SK-N-SH (cell line): ENCODE measurements around the gene PGS1. TPM values are rescaled to one million over a fixed set of nuclear protein-coding genes. Genes with fewer than 3 reads are reported as not detected.

Experiments used
- CTCF ChIA-PET: fragments of 300-600, 350-600 bp; formaldehyde crosslinking; extraction: SDS; loops from one replicate; lab custom pipeline; 2021; lab: Yijun Ruan, JAX
- POLR2A ChIA-PET: fragments of 350-600 bp; sonication (Branson Sonifier 250); formaldehyde crosslinking; extraction: SDS; loops from one replicate; lab custom pipeline; 2020; ENCODE audit warnings: antibody characterized with exemption, inconsistent platforms; lab: Yijun Ruan, JAX
- DNase-seq: peaks from one replicate; pipeline ENCODE4 v3.0.0; 2012
- H2AFZ ChIP-seq: fragments of 200-600 bp; sonication (generic); 2 replicates; pipeline ENCODE4 v1.8.1; 2016; ENCODE audit warnings: antibody characterized with exemption, mild to moderate bottlenecking, low read depth
- H3F3A ChIP-seq: fragments of 200-600 bp; sonication (generic); replicated peaks from 2 replicates; pipeline ENCODE3; 2016; ENCODE audit warnings: antibody characterized with exemption, mild to moderate bottlenecking; ENCODE audit not compliant: insufficient read depth
- H3K27ac ChIP-seq, 2 experiments: fragments of 200-500 bp in 1 of 2; fragments of 200-600 bp in 1 of 2; sonication (Bioruptor generic) in 1 of 2; sonication (generic), shearing (Covaris generic) in 1 of 2; 2 replicates each; pipeline versions ENCODE4 v1.5.1 to v1.6.1; 2014 to 2016; ENCODE audit warnings: low read depth in 2 of 2, inconsistent platforms in 1 of 2, low read length in 1 of 2, mild to moderate bottlenecking in 1 of 2, mixed read lengths in 1 of 2
- H3K27me3 ChIP-seq: fragments of 200-600 bp; sonication (generic), shearing (Covaris generic); 2 replicates; pipeline ENCODE4 v1.6.1; 2016; ENCODE audit warnings: mixed run types; ENCODE audit not compliant: insufficient read depth
- H3K36me3 ChIP-seq, 2 experiments: fragments of 200-500 bp in 1 of 2; fragments of 200-600 bp in 1 of 2; sonication (Bioruptor generic) in 1 of 2; sonication (generic) in 1 of 2; replicated peaks in 1 of 2; 2 replicates each; pipeline versions ENCODE3 to v1.5.1; 2014 to 2016; ENCODE audit warnings: low read length in 1 of 2, mild to moderate bottlenecking in 1 of 2; ENCODE audit not compliant: insufficient read depth in 2 of 2, control insufficient read depth in 1 of 2
- H3K4me1 ChIP-seq, 2 experiments: fragments of 200-500 bp in 1 of 2; fragments of 200-600 bp in 1 of 2; sonication (Bioruptor generic) in 1 of 2; sonication (generic), shearing (Covaris generic) in 1 of 2; 2 replicates each; pipeline versions ENCODE4 v1.5.1 to v1.6.1; 2014 to 2016; ENCODE audit warnings: low read depth in 1 of 2, low read length in 1 of 2, mixed run types in 1 of 2; ENCODE audit not compliant: insufficient read depth in 2 of 2, control insufficient read depth in 1 of 2
- H3K4me2 ChIP-seq: fragments of 200-600 bp; sonication (generic), shearing (Covaris generic); 2 replicates; pipeline ENCODE4 v1.6.1; 2017; ENCODE audit warnings: mixed run types
- H3K4me3 ChIP-seq, 2 experiments: fragments of 200-500 bp in 1 of 2; fragments of 200-600 bp in 1 of 2; sonication (Bioruptor generic) in 1 of 2; sonication (generic), shearing (Covaris generic) in 1 of 2; 2 replicates each; pipeline versions ENCODE4 v1.5.1 to v1.8.1; 2014 to 2016; ENCODE audit warnings: low read depth in 2 of 2, inconsistent platforms in 1 of 2, low read length in 1 of 2, mild to moderate bottlenecking in 1 of 2, mixed read lengths in 1 of 2, moderate library complexity in 1 of 2
- H3K79me2 ChIP-seq: fragments of 200-600 bp; sonication (generic); 2 replicates; pipeline ENCODE4 v1.8.1; 2017; ENCODE audit warnings: mild to moderate bottlenecking; ENCODE audit not compliant: insufficient read depth
- H3K9ac ChIP-seq: fragments of 200-600 bp; sonication (generic); 2 replicates; pipeline ENCODE4 v1.6.1; 2017; ENCODE audit warnings: mixed run types
- H3K9me2 ChIP-seq: fragments of 200-600 bp; sonication (generic); 2 replicates; pipeline ENCODE4 v1.6.1; 2017; ENCODE audit warnings: mixed run types
- H3K9me3 ChIP-seq: fragments of 200-600 bp; sonication (generic); 2 replicates; pipeline ENCODE4 v1.6.1; 2017; ENCODE audit warnings: mixed run types, mild to moderate bottlenecking, moderate library complexity
- H4K20me1 ChIP-seq: fragments of 200-600 bp; sonication (generic); 2 replicates; pipeline ENCODE4 v1.6.1; 2017; ENCODE audit warnings: mild to moderate bottlenecking, mixed run types; ENCODE audit not compliant: insufficient read depth
- CHD2 ChIP-seq: fragments of 150-350 bp; IDR thresholded peaks from 2 replicates; pipeline ENCODE4 v1.6.1; 2018; ENCODE audit warnings: low read length; ENCODE audit not compliant: partially characterized antibody
- ELF1 ChIP-seq: IDR thresholded peaks from 2 replicates; pipeline ENCODE4 v1.4.0; 2012
- EP300 ChIP-seq, 2 experiments: IDR thresholded peaks; 2 replicates each; pipeline versions ENCODE4 v1.4.0 to v1.6.1; 2012; ENCODE audit warnings: borderline replicate concordance in 1 of 2, low read depth in 1 of 2, low read length in 1 of 2
- FOSL2 ChIP-seq: IDR thresholded peaks from 2 replicates; pipeline ENCODE4 v1.4.0; 2012; ENCODE audit warnings: low read depth, mild to moderate bottlenecking, moderate library complexity, borderline replicate concordance
- FOXJ3 ChIP-seq: sonication (generic); formaldehyde crosslinking; IDR thresholded peaks from 2 replicates; pipeline ENCODE4 v1.5.1; 2020; ENCODE audit warnings: mild to moderate bottlenecking, missing genetic modification reagents
- GATA2 ChIP-seq: sonication (generic); formaldehyde crosslinking; IDR thresholded peaks from 2 replicates; pipeline ENCODE4 v1.5.0; 2020; ENCODE audit warnings: mild to moderate bottlenecking, missing genetic modification reagents
- JUND ChIP-seq: IDR thresholded peaks from 2 replicates; pipeline ENCODE4 v1.4.0; 2012
- MEF2A ChIP-seq: IDR thresholded peaks from 2 replicates; pipeline ENCODE4 v1.4.0; 2012; ENCODE audit warnings: low read depth, borderline replicate concordance
- NFIC ChIP-seq: IDR thresholded peaks from 2 replicates; pipeline ENCODE4 v1.4.0; 2012; ENCODE audit warnings: borderline replicate concordance
- RCOR1 ChIP-seq: fragments of 150-350 bp; IDR thresholded peaks from 2 replicates; pipeline ENCODE4 v1.6.1; 2017; ENCODE audit warnings: antibody characterized with exemption, low read length
- RXRA ChIP-seq: IDR thresholded peaks from 2 replicates; pipeline ENCODE4 v1.4.0; 2012; ENCODE audit warnings: low read depth, mild to moderate bottlenecking, borderline replicate concordance
- SIN3A ChIP-seq: IDR thresholded peaks from 2 replicates; pipeline ENCODE4 v1.6.1; 2012; ENCODE audit warnings: low read depth, mild to moderate bottlenecking, low read length, moderate library complexity, borderline replicate concordance
- SMC3 ChIP-seq: IDR thresholded peaks from 2 replicates; pipeline ENCODE4 v1.6.1; 2012; ENCODE audit warnings: low read depth, low read length, improper control_type of control experiment
- TEAD4 ChIP-seq: IDR thresholded peaks from 2 replicates; pipeline ENCODE4 v1.4.0; 2012; ENCODE audit warnings: mild to moderate bottlenecking, borderline replicate concordance; ENCODE audit not compliant: insufficient read depth
- YY1 ChIP-seq: IDR thresholded peaks from 2 replicates; pipeline ENCODE4 v1.4.0; 2012; ENCODE audit warnings: low read depth, mild to moderate bottlenecking
- WGBS: methylation state at CpG from one replicate; pipeline ENCODE4 v1.1.6; 2017; ENCODE audit warnings: low lambda C conversion rate; 5-methylcytosine and 5-hydroxymethylcytosine counted together
- polyA plus RNA-seq, 3 experiments: library from polyadenylated mRNA; depleted of rRNA; stranded (reverse); fragments of >200 nt; gene quantifications; 2 replicates each; pipeline ENCODE4 v1.2.3, GENCODE V29; 2012
- TF ChIP-seq, protein P1 (sequence below): IDR thresholded peaks from 2 replicates; pipeline ENCODE4 v1.6.1; 2012; ENCODE audit warnings: mild to moderate bottlenecking, low read depth, low read length, moderate library complexity
- TF ChIP-seq, protein P2 (sequence below): IDR thresholded peaks from 2 replicates; pipeline ENCODE4; 2012
- TF ChIP-seq, protein P3 (sequence below): fragments of 150-350 bp; IDR thresholded peaks from 2 replicates; pipeline ENCODE4 v1.6.1; 2017; ENCODE audit warnings: antibody characterized with exemption, low read length, low read depth, borderline replicate concordance

The PGS1 gene
- polyA plus RNA-seq, 1 of the 3 experiments (the other 2 are of a cell fraction), result 88.4 TPM

DNA sequence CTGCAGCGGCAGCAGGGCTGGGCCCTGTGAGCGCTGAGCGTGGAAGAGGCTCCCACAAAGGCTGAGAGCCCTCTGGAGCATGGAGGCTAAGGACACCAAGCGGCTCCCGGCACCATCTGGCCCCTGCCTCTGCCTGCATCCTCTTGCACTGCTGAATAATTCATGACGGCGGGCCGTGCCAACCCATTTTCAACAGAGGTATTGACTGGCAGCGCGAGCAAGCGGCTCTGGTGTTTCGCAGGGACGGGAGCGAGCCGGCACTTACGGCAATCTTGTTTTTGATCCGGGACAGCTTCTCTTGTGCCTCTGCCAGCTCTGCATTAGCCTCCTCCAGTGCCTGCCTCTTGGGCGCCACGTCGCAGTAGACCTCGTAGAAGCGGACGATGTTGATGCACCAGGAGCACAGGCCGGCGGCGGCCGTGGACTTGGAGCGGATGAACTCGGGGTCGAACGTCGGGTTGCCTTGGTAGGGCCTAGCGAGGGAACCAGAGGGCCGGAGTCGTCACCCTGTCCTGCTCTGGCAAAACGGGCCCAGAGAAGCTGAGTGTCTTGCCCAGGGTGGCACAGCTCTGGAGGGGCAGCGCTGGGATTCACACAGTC, 80.4 kb downstream of the PGS1 start:
- WGBS, result 87% methylated on average over 25 of the region's 37 CpGs
- Histone ChIP-seq H2AFZ (no peak overlapping the region), H3K9ac (no peak overlapping the region), H3K27ac (no peak overlapping the region), H3K9me3 (no peaks in the 10 kb centered on the region), H3K4me1 (no peaks in the 10 kb centered on the region; a peak in 1 of 4 replicates), H3K79me2 (no peaks in the 10 kb centered on the region), H3K4me3 (no peak overlapping the region), H4K20me1 (no peaks in the 10 kb centered on the region), H3K4me2 (no peak overlapping the region), H3F3A (no peaks in the 10 kb centered on the region), H3K36me3 (no peaks in the 10 kb centered on the region), H3K27me3 (no peaks in the 10 kb centered on the region), H3K9me2 (no peaks in the 10 kb centered on the region)
- POLR2A ChIA-PET, result no interaction called here
- CTCF ChIA-PET, result interaction anchor here (1.0 to 1.9 kb wide), 5 partner anchors 13 to 249 kb away, joined by 3 to 7 read pairs (median 4); no protein-coding TSS in a partner anchor
- TF ChIP-seq, protein P1, sequence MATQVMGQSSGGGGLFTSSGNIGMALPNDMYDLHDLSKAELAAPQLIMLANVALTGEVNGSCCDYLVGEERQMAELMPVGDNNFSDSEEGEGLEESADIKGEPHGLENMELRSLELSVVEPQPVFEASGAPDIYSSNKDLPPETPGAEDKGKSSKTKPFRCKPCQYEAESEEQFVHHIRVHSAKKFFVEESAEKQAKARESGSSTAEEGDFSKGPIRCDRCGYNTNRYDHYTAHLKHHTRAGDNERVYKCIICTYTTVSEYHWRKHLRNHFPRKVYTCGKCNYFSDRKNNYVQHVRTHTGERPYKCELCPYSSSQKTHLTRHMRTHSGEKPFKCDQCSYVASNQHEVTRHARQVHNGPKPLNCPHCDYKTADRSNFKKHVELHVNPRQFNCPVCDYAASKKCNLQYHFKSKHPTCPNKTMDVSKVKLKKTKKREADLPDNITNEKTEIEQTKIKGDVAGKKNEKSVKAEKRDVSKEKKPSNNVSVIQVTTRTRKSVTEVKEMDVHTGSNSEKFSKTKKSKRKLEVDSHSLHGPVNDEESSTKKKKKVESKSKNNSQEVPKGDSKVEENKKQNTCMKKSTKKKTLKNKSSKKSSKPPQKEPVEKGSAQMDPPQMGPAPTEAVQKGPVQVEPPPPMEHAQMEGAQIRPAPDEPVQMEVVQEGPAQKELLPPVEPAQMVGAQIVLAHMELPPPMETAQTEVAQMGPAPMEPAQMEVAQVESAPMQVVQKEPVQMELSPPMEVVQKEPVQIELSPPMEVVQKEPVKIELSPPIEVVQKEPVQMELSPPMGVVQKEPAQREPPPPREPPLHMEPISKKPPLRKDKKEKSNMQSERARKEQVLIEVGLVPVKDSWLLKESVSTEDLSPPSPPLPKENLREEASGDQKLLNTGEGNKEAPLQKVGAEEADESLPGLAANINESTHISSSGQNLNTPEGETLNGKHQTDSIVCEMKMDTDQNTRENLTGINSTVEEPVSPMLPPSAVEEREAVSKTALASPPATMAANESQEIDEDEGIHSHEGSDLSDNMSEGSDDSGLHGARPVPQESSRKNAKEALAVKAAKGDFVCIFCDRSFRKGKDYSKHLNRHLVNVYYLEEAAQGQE, result no peak
- TF ChIP-seq EP300 (IDR thresholded peaks at IDR 0.05; ENCODE audit: borderline replicate concordance in 1 of 2, low read depth in 1 of 2, low read length in 1 of 2), result no peak
- no peak for TF ChIP-seq TEAD4
- no peak for TF ChIP-seq ELF1
- TF ChIP-seq, protein P2, sequence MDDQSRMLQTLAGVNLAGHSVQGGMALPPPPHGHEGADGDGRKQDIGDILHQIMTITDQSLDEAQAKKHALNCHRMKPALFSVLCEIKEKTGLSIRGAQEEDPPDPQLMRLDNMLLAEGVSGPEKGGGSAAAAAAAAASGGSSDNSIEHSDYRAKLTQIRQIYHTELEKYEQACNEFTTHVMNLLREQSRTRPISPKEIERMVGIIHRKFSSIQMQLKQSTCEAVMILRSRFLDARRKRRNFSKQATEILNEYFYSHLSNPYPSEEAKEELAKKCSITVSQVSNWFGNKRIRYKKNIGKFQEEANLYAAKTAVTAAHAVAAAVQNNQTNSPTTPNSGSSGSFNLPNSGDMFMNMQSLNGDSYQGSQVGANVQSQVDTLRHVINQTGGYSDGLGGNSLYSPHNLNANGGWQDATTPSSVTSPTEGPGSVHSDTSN, result no peak
- no peak for TF ChIP-seq FOXJ3 (CRISPR knock-in tag)
- TF ChIP-seq RXRA, result no peak
- TF ChIP-seq SMC3, result no peak
- no peak for TF ChIP-seq FOSL2
- no peak for DNase-seq

DNA sequence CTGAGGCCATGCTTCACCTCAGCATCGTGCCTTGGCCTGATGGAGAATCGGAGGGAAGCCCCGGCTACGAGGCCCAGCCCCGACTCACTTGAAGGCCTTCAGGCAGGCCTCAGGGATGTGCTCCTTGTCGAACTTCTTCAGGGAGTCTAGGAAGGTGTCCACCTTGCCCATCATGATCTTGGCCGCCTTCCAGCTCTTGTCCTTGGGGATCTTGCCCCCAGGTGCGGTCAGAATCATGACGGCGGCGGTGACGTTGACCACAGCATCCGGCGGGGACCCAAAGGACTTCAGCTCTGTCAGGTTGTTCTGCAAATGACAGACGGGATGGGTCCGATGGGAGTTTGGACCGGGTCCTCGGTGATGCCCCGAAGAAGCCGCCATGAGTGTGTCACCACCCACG, 81.2 kb downstream of the PGS1 start:
- Histone ChIP-seq H3K4me1 (no peaks in the 10 kb centered on the region; a peak in 1 of 4 replicates), H3K4me2 (no peak overlapping the region), H3K36me3 (no peaks in the 10 kb centered on the region), H3K9ac (no peak overlapping the region), H2AFZ (no peak overlapping the region), H4K20me1 (no peaks in the 10 kb centered on the region), H3K9me2 (no peaks in the 10 kb centered on the region), H3K27me3 (no peaks in the 10 kb centered on the region), H3F3A (no peaks in the 10 kb centered on the region), H3K9me3 (no peaks in the 10 kb centered on the region), H3K79me2 (no peaks in the 10 kb centered on the region), H3K4me3 (no peak overlapping the region), H3K27ac (no peak overlapping the region)
- POLR2A ChIA-PET, result no interaction called here
- CTCF ChIA-PET, result interaction anchor here (1.5 to 1.9 kb wide), 2 partner anchors 15 to 38 kb away, joined by 3 to 7 read pairs; no protein-coding TSS in a partner anchor
- no peak for DNase-seq
- 78% methylated on average over 18 of the region's 21 CpGs for WGBS
- TF ChIP-seq SIN3A (no peak), NFIC (no peak), JUND (no peak), YY1 (no peak), CHD2 (no peak), MEF2A (no peak), GATA2 (CRISPR knock-in tag) (no peak), FOSL2 (no peak), RCOR1 (no peak)
- TF ChIP-seq, protein P2, result no peak
- TF ChIP-seq, protein P3, sequence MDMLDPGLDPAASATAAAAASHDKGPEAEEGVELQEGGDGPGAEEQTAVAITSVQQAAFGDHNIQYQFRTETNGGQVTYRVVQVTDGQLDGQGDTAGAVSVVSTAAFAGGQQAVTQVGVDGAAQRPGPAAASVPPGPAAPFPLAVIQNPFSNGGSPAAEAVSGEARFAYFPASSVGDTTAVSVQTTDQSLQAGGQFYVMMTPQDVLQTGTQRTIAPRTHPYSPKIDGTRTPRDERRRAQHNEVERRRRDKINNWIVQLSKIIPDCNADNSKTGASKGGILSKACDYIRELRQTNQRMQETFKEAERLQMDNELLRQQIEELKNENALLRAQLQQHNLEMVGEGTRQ, result no peak
